IMR-90 (cell line): ENCODE results near the gene NSUN7. TPM values are rescaled to one million over a fixed set of nuclear protein-coding genes. Genes with fewer than 3 reads are reported as not detected.

Source experiments
- ATAC-seq: fragments of 200-7000 bp; cut with Tn5 transposase; 2 replicates; pipeline ENCODE4 v1.9.1; 2020; ENCODE audit warnings: low read depth, mild to moderate bottlenecking, moderate library complexity
- BruUV-seq: library from RNA; stranded (reverse); fragments of 400-500 nt; replicated peaks from 2 replicates; lab custom pipeline; 2021; lab: Mats Ljungman, UMichigan
- CTCF ChIA-PET: fragments of 300-600 bp; formaldehyde crosslinking; extraction: SDS; loops from one replicate; lab custom pipeline; 2021; ENCODE audit warnings: antibody characterized with exemption; lab: Yijun Ruan, JAX
- POLR2A ChIA-PET: fragments of 300-600 bp; sonication (Branson Sonifier 250); formaldehyde crosslinking; loops from one replicate; lab custom pipeline; 2022; ENCODE audit warnings: antibody characterized with exemption; ENCODE audit not compliant: unreplicated experiment; lab: Charles Lee
- DNase-seq: peaks from one replicate; pipeline ENCODE4 v3.0.0; 2013
- H2AFZ ChIP-seq: replicated peaks from 2 replicates; pipeline ENCODE3; 2013; ENCODE audit warnings: low read length, mild to moderate bottlenecking; ENCODE audit not compliant: poor library complexity
- H2AK5ac ChIP-seq: 2 replicates; pipeline ENCODE4 v1.6.1; 2013; ENCODE audit warnings: low read depth, low read length, inconsistent platforms
- H2AK9ac ChIP-seq: replicated peaks from 2 replicates; pipeline ENCODE3; 2013; ENCODE audit warnings: mild to moderate bottlenecking, low read depth, low read length, moderate library complexity; ENCODE audit not compliant: poor library complexity
- H2BK120ac ChIP-seq: 2 replicates; pipeline ENCODE4 v1.6.1; 2013; ENCODE audit warnings: low read depth, low read length, inconsistent platforms
- H2BK15ac ChIP-seq: 3 replicates; pipeline ENCODE4 v1.6.1; 2013; ENCODE audit warnings: low read depth, low read length, inconsistent platforms
- H2BK20ac ChIP-seq: 2 replicates; pipeline ENCODE4 v1.6.1; 2013; ENCODE audit warnings: low read depth, mild to moderate bottlenecking, inconsistent platforms, low read length, moderate library complexity
- H2BK5ac ChIP-seq: 2 replicates; pipeline ENCODE4 v1.6.1; 2013; ENCODE audit warnings: mild to moderate bottlenecking, low read depth, low read length, inconsistent platforms; ENCODE audit not compliant: poor library complexity, severe bottlenecking
- H3K14ac ChIP-seq: replicated peaks from 2 replicates; pipeline ENCODE4 v1.6.1; 2013; ENCODE audit warnings: low read depth, low read length, inconsistent platforms
- H3K18ac ChIP-seq: 2 replicates; pipeline ENCODE4 v1.6.1; 2013; ENCODE audit warnings: low read depth, low read length, control low read depth
- H3K23ac ChIP-seq: 2 replicates; pipeline ENCODE4 v1.6.1; 2013; ENCODE audit warnings: low read depth, low read length, inconsistent platforms
- H3K27ac ChIP-seq: 2 replicates; pipeline ENCODE4 v1.5.1; 2013; ENCODE audit warnings: mild to moderate bottlenecking, control low read depth, low read length; ENCODE audit not compliant: insufficient read depth
- H3K27me3 ChIP-seq: 2 replicates; pipeline ENCODE4 v1.6.1; 2013; ENCODE audit warnings: low read length; ENCODE audit not compliant: control insufficient read depth, insufficient read depth
- H3K36me3 ChIP-seq: 2 replicates; pipeline ENCODE4 v1.6.1; 2013; ENCODE audit warnings: low read length, mixed read lengths; ENCODE audit not compliant: control insufficient read depth, insufficient read depth
- H3K4ac ChIP-seq: 2 replicates; pipeline ENCODE4 v1.6.1; 2013; ENCODE audit warnings: low read depth, low read length, inconsistent platforms
- H3K4me1 ChIP-seq: 2 replicates; pipeline ENCODE4 v1.6.1; 2013; ENCODE audit warnings: low read length, mixed read lengths; ENCODE audit not compliant: control insufficient read depth, insufficient read depth
- H3K4me2 ChIP-seq: 2 replicates; pipeline ENCODE4 v1.6.1; 2013; ENCODE audit warnings: low read depth, mild to moderate bottlenecking, control low read depth, low read length, moderate library complexity
- H3K4me3 ChIP-seq: 2 replicates; pipeline ENCODE4 v1.5.1; 2013; ENCODE audit warnings: low read depth, mild to moderate bottlenecking, control low read depth, low read length, moderate library complexity; ENCODE audit not compliant: insufficient read depth
- H3K56ac ChIP-seq: 2 replicates; pipeline ENCODE4 v1.6.1; 2013; ENCODE audit warnings: low read length, inconsistent platforms; ENCODE audit not compliant: insufficient read depth; ENCODE audit errors: extremely low read depth
- H3K79me1 ChIP-seq, 2 experiments: 2 replicates each; pipeline ENCODE4 v1.6.1; 2013; ENCODE audit warnings: low read length in 2 of 2, inconsistent platforms in 1 of 2, low read depth in 1 of 2
- H3K9ac ChIP-seq: 2 replicates; pipeline ENCODE4 v1.6.1; 2013; ENCODE audit warnings: low read depth, low read length, control low read depth
- H3K9me1 ChIP-seq: 2 replicates; pipeline ENCODE4 v1.6.1; 2013; ENCODE audit warnings: low read length, inconsistent platforms; ENCODE audit not compliant: insufficient read depth
- H3K9me3 ChIP-seq: 2 replicates; pipeline ENCODE4 v1.6.1; 2013; ENCODE audit warnings: low read length; ENCODE audit not compliant: control insufficient read depth, insufficient read depth
- H4K20me1 ChIP-seq: 2 replicates; pipeline ENCODE4 v1.6.1; 2013; ENCODE audit warnings: low read length, inconsistent platforms; ENCODE audit not compliant: insufficient read depth
- H4K5ac ChIP-seq: 2 replicates; pipeline ENCODE4 v1.6.1; 2013; ENCODE audit warnings: mild to moderate bottlenecking, low read depth, low read length, control low read depth
- H4K8ac ChIP-seq, 2 experiments: 2 replicates each; pipeline ENCODE4 v1.6.1; 2013; ENCODE audit warnings: low read depth in 2 of 2, low read length in 2 of 2, control low read depth in 1 of 2, inconsistent platforms in 1 of 2
- H4K91ac ChIP-seq: 2 replicates; pipeline ENCODE4 v1.6.1; 2013; ENCODE audit warnings: low read depth, low read length, inconsistent platforms; ENCODE audit not compliant: insufficient read depth
- CHD1 ChIP-seq: IDR thresholded peaks from 2 replicates; pipeline ENCODE4 v1.6.1; 2012; ENCODE audit warnings: low read depth, low read length, improper control_type of control experiment
- CTCF ChIP-seq: conservative IDR thresholded peaks from 2 replicates; pipeline ENCODE4 v1.5.1; 2012; ENCODE audit warnings: mild to moderate bottlenecking, low read depth, low read length, improper control_type of control experiment
- FOS ChIP-seq: fragments of 150-350 bp; IDR thresholded peaks from 2 replicates; pipeline ENCODE4 v1.6.1; 2016; ENCODE audit warnings: low read depth, low read length
- MXI1 ChIP-seq: IDR thresholded peaks from 2 replicates; pipeline ENCODE4 v1.6.1; 2012; ENCODE audit warnings: low read depth, mild to moderate bottlenecking, low read length, moderate library complexity, borderline replicate concordance
- NFE2L2 ChIP-seq: fragments of 150-350 bp; IDR thresholded peaks from 2 replicates; pipeline ENCODE4 v1.6.1; 2016; ENCODE audit warnings: low read depth, mild to moderate bottlenecking, low read length
- RAD21 ChIP-seq: IDR thresholded peaks from 2 replicates; pipeline ENCODE4 v1.6.1; 2012; ENCODE audit warnings: low read length, improper control_type of control experiment
- SMC3 ChIP-seq: fragments of 150-350 bp; IDR thresholded peaks from 2 replicates; pipeline ENCODE4 v1.6.1; 2016; ENCODE audit warnings: low read depth, mild to moderate bottlenecking, antibody characterized with exemption, low read length, moderate library complexity
- WGBS, 2 experiments: methylation state at CpG; one replicate each; pipeline versions ENCODE4 v1.1.5 to v1.1.7; 2013; ENCODE audit warnings: missing lambda C conversion rate in 2 of 2; ENCODE audit not compliant: insufficient read length in 1 of 2; ENCODE audit errors: extremely low coverage in 2 of 2; 5-methylcytosine and 5-hydroxymethylcytosine counted together
- dilution Hi-C: fragments of 300-500 bp; cut with HindIII; formaldehyde crosslinking; loops from one replicate; pipeline ENCODE4 v1.14.3; 2018; ENCODE audit warnings: low sequenced_read_pairs; ENCODE audit not compliant: unreplicated experiment
- in situ Hi-C: fragments of 300-500 bp; cut with MboI; formaldehyde crosslinking; loops from 3 replicates; pipeline ENCODE4 v1.14.3; 2019; ENCODE audit warnings: low sequenced_read_pairs, inconsistent platforms, mixed read lengths
- intact Hi-C: fragments of 100-400 bp; cut with micrococcal nuclease; formaldehyde crosslinking; loops from 2 replicates; pipeline ENCODE4 v1.10.0; 2022
- polyA plus RNA-seq, 3 experiments: library from polyadenylated mRNA; depleted of rRNA; stranded (reverse); fragments of >200 nt; gene quantifications; 2 replicates each; pipeline ENCODE4 v1.2.3, GENCODE V29; 2012; ENCODE audit warnings: low replicate concordance in 1 of 3
- total RNA-seq: library from RNA; depleted of rRNA; stranded (reverse); fragments of >200 nt; gene quantifications from 2 replicates; pipeline ENCODE4 v1.2.3, GENCODE V29; 2012

Gene NSUN7
- total and polyA plus RNA-seq, 2 of the 4 experiments (the other 2 are of a cell fraction) = not detected

GRCh38 chr4:40840985-40841571 lies 91.3 kb downstream of the NSUN7 start:
- H3K36me3 ChIP-seq = peaks cover 2% of the 10 kb centered on the region; the same call in 1 of the 2 replicates
- no peak overlapping the region for H3K27ac ChIP-seq
- no peak overlapping the region for H3K4me3 ChIP-seq
- H4K8ac ChIP-seq = peak overlapping the region; percentile 20 to 52; a peak in 3 of 4 replicates
- H3K4me2 ChIP-seq = peak overlapping the region; percentile 7; the same call in 1 of the 2 replicates
- H2BK15ac ChIP-seq = peak overlapping the region; percentile 55; the same call in 1 of the 3 replicates
- H2BK120ac ChIP-seq = peak overlapping the region; percentile 73
- DNase-seq = peak; percentile 90
- CTCF ChIA-PET = interaction anchor here (0.5 to 1.6 kb wide), 11 partner anchors 9 to 637 kb away, joined by 3 to 6 read pairs (median 3); no protein-coding TSS in a partner anchor
- peaks cover 13% of the 10 kb centered on the region; the same call in 1 of the 2 replicates for H3K9me1 ChIP-seq
- dilution Hi-C loops (no loop called here), intact Hi-C loops (no loop called here), in situ Hi-C loops (no loop called here)
- peak overlapping the region; percentile 30; the same call in 1 of the 2 replicates for H3K14ac ChIP-seq
- no peaks in the 10 kb centered on the region for H3K27me3 ChIP-seq
- H3K79me1 ChIP-seq = peaks cover 0 to 7% of the 10 kb centered on the region in 2 experiments; a peak in 2 of 4 replicates
- no peak overlapping the region for H3K56ac ChIP-seq
- WGBS, 2 experiments = 50% methylated on average over 1 of the region's 7 CpGs; no CpG with 5 or more reads in 1 of the 2 experiments
- H3K4ac ChIP-seq = peak overlapping the region; percentile 66
- no peak overlapping the region for H3K9ac ChIP-seq
- H2AFZ ChIP-seq = peak overlapping the region; percentile 50
- H2AK9ac ChIP-seq = no peak overlapping the region
- BruUV-seq = no TSS peak
- H3K23ac ChIP-seq = no peak overlapping the region
- no peak for TF ChIP-seq NFE2L2
- TF ChIP-seq CTCF = peak; percentile 80
- no peak for TF ChIP-seq FOS
- no peak for TF ChIP-seq MXI1
- TF ChIP-seq SMC3 = peak; percentile 57
- no peak for TF ChIP-seq CHD1
- TF ChIP-seq RAD21 = peak; percentile 57
- H3K9me3 ChIP-seq = no peaks in the 10 kb centered on the region
- H2AK5ac ChIP-seq = peak overlapping the region; percentile 32
- H2BK5ac ChIP-seq = peak overlapping the region; percentile 28
- H4K20me1 ChIP-seq = no peaks in the 10 kb centered on the region
- no peak overlapping the region for H3K18ac ChIP-seq
- no peaks in the 10 kb centered on the region for H3K4me1 ChIP-seq
- peak overlapping the region; percentile 14; the same call in 1 of the 2 replicates for H2BK20ac ChIP-seq
- peak; percentile 93 for ATAC-seq
- no peak overlapping the region for H4K5ac ChIP-seq
- H4K91ac ChIP-seq = peak overlapping the region; percentile 28; the same call in 1 of the 2 replicates
- POLR2A ChIA-PET = no interaction called here
